ENCODE measurements around the gene USP7.
"Not testable (repeated sequence)": the region's sequence is repeated elsewhere in the genome, so short reads cannot be mapped to it uniquely, and the experiment has no call there.

Gene USP7

GRCh38 chr16:8872967-8873865 is 90.5 kb downstream of the USP7 start:
- no peak overlapping the region for H3K27ac ChIP-seq (replicated peaks)
- TF ChIP-seq POLR2AphosphoS5 (IDR thresholded peaks at IDR 0.05; ENCODE audit: low read depth) (no peak), CTCF (IDR thresholded peaks at IDR 0.05; ENCODE audit: insufficient read depth, low read length) (no peak), GABPA (IDR thresholded peaks at IDR 0.05; ENCODE audit: low read depth) (no peak), SPI1 (IDR thresholded peaks at IDR 0.05; ENCODE audit: borderline replicate concordance, low read depth) (no peak), REST (IDR thresholded peaks at IDR 0.05; ENCODE audit: insufficient replicate concordance, low read depth) (no peak)
- no peak for DNase-seq (ENCODE audit: low read depth in 1 of 2, low spot score in 1 of 2)
- H3K27me3 ChIP-seq (ENCODE audit: insufficient read depth, poor library complexity, severe bottlenecking): no peaks in the 10 kb centered on the region
- no peak overlapping the region for H3K4me3 ChIP-seq (replicated peaks; ENCODE audit: insufficient read depth, low read length)

GRCh38 chr16:8872071-8872470 is 91.6 kb downstream of the USP7 start:
- no peak for DNase-seq (ENCODE audit: low read depth in 1 of 2, low spot score in 1 of 2)
- Histone ChIP-seq H3K4me3 (replicated peaks; ENCODE audit: insufficient read depth, low read length) (no peak overlapping the region), H3K27me3 (ENCODE audit: insufficient read depth, poor library complexity, severe bottlenecking) (no peaks in the 10 kb centered on the region), H3K27ac (replicated peaks) (no peak overlapping the region)
- TF ChIP-seq REST (IDR thresholded peaks at IDR 0.05; ENCODE audit: insufficient replicate concordance, low read depth) (no peak), POLR2AphosphoS5 (IDR thresholded peaks at IDR 0.05; ENCODE audit: low read depth) (no peak), SPI1 (IDR thresholded peaks at IDR 0.05; ENCODE audit: borderline replicate concordance, low read depth) (no peak), CTCF (IDR thresholded peaks at IDR 0.05; ENCODE audit: insufficient read depth, low read length) (no peak), GABPA (IDR thresholded peaks at IDR 0.05; ENCODE audit: low read depth) (no peak)

GRCh38 chr16:8869988-8870241 is 93.8 kb downstream of the USP7 start:
- not testable (repeated sequence) for H3K4me3 ChIP-seq (replicated peaks; ENCODE audit: insufficient read depth, low read length); H3K27me3 ChIP-seq (ENCODE audit: insufficient read depth, poor library complexity, severe bottlenecking); H3K27ac ChIP-seq (replicated peaks); DNase-seq (ENCODE audit: low read depth in 1 of 2, low spot score in 1 of 2)

GRCh38 chr16:8869212-8869987 is 94.3 kb downstream of the USP7 start:
- TF ChIP-seq GABPA (IDR thresholded peaks at IDR 0.05; ENCODE audit: low read depth): no peak
- Histone ChIP-seq H3K27me3 (ENCODE audit: insufficient read depth, poor library complexity, severe bottlenecking) (no peaks in the 10 kb centered on the region), H3K27ac (replicated peaks) (peak overlapping the region; percentile 58), H3K4me3 (replicated peaks; ENCODE audit: insufficient read depth, low read length) (peak overlapping the region; percentile 45)
- no peak for DNase-seq (ENCODE audit: low read depth in 1 of 2, low spot score in 1 of 2)

All from HL-60 (cell line).